Measurements from ENCODE around the gene CDKN2B.

Gene CDKN2B

DNA sequence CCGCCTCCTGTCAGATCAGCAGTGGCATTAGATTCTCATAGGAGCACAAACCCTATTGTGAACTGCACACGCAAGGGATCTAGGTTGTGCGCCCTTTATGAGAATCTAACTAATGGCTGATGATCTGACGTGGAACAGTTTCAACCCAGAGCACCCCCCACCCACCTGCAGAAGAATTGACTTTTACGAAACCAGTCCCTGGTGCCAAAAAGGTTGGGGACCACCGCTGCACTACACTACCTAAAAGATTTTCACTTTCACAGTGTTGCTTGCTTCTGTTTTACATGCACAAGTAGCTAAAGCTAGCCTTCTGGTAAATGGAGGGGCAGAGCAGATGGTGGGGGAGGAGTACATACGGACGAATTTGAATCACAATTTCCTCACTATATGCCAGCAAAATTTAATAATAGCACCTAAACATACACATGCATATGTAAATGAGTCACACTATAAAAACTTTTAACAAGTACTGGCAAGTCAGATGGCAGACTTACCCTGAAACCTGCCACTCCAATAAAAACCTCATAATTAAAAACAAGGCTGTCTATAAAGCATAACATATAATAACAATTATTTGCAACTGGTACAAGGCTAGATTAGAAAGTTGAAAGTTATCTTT lies 24.0 kb upstream of the CDKN2B start:
- DNase-seq (ENCODE audit: low spot score) = no peak

DNA sequence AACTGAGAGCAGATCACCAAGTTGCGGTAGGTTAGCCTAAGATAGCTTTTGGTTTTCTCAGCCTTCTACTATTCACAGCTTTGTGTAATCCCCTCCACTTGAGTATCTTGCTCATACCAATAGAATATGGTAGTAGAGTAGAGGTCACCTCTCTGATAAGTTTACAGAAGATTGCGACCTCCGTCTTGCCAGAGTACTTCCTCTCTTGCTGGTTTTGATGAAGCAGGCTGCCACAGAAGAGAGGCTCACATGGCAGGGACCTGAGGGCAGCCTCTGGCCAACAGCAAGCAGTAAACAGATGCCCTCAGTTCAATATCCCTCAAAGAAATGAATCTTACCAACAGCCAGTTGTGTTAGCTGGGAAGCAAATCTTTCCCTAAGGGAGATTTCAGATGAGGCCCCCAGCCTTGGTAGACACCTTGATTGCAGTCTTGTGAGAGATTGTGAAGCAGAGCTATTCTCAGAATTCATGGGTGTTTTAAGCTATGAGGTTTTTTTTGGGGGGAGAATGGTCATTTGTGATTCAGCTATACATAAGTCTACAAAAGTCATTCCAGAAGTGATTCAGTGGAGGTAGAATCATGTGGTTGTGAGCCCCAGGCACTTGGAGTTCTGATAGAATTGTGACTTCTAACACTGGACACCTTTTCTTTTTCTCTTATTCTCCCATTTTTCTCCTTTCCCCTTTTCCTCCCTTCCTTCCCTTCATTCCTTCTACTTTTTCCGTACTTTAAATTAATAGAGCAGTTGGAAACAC lies 22.7 kb upstream of the CDKN2B start:
- DNase-seq (ENCODE audit: low spot score) = no peak

DNA sequence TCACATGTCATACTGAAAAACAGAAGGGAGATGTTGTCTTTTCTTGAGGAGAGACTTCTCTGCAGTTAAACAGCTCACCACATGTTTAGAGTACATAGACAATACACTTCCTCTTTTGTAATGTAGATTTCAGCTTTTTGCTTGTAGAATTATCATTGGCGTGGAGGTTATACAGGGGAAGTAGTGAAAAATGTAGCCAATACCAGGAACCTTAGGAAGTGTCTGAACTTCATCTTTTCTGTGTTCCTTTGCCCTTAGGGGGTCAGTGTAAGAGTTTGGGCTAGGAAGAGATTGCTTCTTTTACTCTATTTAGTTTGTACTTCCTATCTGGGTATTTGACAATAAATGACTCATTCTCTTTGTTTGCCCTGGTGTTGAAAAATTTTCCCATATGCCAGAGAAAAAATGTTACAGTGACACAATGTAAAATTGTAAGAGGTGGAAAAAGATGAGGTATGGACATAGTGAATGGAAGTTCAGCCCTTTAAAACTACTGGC lies 21.0 kb upstream of the CDKN2B start:
- DNase-seq (ENCODE audit: low spot score) = no peak

DNA sequence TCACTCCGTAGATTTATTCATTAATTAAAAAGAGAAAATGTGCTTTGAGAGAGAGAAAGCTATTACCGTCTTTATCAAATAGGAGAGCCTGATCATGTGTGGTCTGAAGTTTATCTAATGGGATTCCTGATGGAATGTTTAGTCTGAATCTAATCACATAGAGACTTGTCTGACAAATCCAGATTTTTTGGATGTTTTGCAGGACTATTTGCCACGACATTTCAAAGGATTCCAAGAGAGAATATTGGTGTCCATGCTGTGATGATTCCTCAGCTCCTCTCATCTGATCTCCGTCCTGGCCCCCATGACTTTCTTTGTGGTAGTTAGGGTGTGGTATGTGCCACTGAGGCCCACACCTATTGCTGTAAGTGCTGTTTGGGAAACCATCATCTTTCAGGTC lies 20.1 kb upstream of the CDKN2B start:
- DNase-seq (ENCODE audit: low spot score) = no peak

DNA sequence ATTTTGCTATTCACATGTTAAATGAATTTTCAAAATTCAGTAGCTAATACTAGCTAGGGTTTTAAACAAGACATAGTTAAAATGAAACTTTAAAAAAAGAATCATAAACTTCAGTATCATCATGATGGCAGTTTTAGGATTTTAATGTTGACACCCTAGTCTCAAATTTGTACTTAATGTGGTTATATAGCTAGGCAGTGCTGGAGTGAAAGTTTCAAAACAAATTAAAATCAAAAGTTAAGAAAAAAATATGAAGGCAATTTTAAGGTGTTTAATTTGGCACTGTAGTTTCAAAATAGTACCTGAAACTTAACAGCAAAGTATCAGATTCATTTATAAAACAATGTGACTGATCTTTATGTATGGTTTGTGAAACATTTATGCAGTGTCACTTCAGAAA lies 19.3 kb upstream of the CDKN2B start:
- DNase-seq (ENCODE audit: low spot score) = no peak

GRCh38 chr9:22026696-22027095 lies 17.6 kb upstream of the CDKN2B start:
- DNase-seq (ENCODE audit: low spot score) = no peak

- DNase-seq (ENCODE audit: low spot score) = no peak
Observed at GRCh38 chr9:22022396-22022795, 13.3 kb upstream of the CDKN2B start.

DNA sequence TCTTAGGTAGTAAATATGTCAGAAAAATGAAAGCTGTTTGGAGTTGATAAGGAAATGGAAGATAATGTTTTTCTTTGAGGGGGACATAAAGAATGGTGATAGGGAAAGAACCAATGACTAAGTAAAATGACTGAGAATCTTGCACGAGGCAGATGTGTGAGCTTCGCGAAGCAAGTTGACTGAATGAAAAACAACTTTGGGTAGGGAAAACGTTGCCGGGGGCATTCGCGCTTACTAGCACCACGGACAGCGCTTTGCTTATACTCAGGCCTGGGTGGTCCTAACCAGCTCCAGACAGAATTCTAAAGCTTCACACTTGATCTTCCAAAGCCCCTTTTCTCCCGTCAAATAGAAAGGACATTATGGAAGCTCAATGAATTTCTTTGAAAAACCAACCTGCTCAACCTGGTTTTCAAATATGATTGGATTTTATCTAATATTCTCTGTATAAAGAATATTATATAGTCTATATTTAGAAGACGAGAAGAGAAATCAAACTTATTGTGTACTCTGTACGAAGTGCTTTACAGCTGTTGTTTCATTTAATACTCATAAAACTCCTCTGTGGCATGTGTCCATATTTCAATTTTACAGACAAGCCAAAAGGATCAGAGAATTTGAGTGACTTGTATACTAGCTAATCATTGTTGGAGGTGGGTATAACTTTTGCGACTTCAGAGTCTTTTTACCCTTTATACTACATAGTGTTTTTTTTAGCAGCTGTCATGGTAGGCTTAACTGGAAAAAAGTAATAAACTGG lies 1.9 kb upstream of the CDKN2B start:
- DNase-seq (ENCODE audit: low spot score) = peak; percentile 76

DNA sequence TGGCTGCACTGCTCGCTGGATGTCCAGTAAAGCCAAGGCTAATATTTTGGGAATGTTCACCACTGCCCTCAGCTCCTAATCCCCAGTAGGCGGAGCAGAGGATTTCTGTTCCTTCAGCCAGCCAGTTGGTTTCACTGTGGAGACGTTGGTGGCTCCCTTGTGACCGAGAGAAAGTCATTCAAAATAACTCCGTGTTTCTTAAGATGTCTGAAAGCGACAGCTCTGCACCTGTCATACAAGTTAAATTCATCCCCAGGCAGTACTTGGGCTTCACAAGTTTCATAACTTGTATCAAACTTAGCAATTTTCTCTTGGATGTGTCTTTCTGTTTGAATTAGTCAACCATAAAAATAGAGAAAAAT lies 382 bp upstream of the CDKN2B start:
- DNase-seq (ENCODE audit: low spot score) = no peak

DNA sequence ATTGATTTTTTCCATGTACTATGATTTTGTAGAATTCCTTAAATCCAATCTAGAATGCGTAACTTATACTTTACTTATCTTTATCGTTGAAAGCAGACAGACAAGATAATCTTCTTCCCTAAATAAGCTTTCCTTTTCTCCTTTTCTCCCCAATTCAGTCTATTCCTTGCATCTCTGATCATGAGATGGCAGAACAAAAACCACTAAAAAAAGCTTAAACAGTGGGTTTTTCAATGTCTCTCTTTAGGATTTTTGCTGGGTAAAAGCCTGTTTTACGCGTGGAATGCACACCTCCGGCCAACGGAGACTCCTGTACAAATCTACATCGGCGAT lies 755 bp downstream of the CDKN2B start:
- DNase-seq (ENCODE audit: low spot score) = no peak

GRCh38 chr9:22005702-22006606 lies 3.2 kb downstream of the CDKN2B start:
- DNase-seq (ENCODE audit: low spot score) = no peak

DNA sequence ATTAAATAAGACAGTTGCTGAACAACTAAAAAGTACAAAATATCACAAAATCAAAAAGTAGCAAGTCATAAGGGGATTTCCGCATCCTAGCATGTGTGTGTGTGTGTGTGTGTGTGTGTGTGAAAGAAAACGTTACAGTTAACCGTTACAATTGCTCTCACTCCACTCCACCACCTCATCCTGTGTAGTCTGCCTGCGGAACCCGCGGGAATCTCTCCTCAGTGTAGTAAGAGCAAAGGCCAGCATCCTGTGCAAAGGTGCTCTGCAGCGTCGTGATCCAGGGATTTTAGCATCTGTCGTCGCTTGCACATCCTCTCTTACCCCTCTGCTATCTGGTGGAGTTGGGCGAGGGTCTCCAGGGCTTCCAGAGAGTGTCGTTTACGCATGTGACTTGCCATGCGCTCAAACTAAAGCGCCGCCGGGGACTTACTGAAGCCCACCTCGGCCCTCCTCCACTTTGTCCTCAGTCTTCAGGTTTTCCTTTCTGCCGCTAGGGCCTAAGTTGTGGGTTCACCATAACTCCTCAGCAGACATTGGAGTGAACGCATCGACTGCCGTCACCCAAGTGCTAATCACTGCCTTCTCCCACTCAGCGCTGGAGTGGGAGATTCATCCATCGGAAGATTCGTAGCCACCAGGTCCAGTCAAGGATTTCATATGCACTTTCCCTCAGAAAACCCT lies 3.9 kb downstream of the CDKN2B start:
- peak; percentile 64 for DNase-seq (ENCODE audit: low spot score)

DNA sequence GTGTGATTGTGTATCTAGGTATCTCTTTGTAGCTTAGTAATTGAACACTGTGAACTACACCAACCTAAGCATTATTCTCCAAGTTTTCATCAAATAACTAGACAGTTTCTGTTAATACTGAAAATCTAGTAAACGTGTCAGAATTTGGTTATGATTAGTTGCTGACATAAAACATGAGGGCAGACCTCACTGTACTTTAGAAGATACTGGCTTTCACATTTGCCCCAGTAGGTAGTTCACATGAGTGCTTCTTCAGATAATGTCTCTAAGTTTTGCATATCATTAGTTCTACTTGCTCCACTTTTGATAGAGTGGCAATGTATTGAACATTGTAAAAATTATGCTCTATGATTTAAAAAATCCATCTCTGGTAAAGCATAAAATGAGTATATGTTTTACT lies 7.1 kb downstream of the CDKN2B start:
- DNase-seq (ENCODE audit: low spot score) = no peak

- no peak for DNase-seq (ENCODE audit: low spot score)
Observed at GRCh38 chr9:21998026-21998425, 11.1 kb downstream of the CDKN2B start.

- no peak for DNase-seq (ENCODE audit: low spot score)
Observed at GRCh38 chr9:21997480-21997879, 11.6 kb downstream of the CDKN2B start.

DNA sequence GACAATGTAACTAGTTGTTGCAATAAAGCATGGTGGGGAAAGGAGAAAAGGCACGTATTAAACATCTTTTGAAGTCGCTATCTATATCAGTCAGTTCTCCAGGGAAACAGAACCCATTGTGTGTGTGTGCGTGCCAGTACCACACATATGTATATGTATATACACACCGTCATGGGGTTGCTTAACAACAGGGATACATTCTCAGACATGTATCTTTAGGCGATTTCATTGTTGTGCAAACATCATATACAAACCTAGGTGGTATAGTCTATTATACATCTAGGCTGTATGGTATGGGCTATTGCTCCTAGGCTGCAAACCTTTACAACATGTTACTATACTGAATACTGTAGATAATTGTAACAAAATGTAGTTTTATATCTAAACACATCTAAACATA lies 12.2 kb downstream of the CDKN2B start:
- DNase-seq (ENCODE audit: low spot score) = no peak

DNA sequence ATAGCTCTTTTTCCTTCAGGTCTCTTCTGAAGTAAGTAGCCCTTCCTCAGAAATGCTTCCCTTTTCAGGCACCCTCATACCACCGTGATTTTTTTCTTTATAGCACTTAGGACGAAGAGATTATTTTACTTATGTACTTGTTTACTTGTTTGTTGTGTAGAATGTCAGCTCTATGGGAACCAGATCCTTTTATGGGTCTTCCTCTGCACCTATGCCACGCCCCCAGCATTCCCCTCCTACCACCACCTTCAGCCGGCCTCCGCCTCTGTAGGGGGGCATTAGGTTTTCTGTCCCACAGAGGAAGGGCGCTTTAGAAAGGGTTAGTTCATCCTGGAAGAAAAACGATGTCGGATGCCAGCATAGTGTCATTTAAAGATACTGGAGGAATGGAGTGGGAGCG lies 12.7 kb downstream of the CDKN2B start:
- no peak for DNase-seq (ENCODE audit: low spot score)

DNA sequence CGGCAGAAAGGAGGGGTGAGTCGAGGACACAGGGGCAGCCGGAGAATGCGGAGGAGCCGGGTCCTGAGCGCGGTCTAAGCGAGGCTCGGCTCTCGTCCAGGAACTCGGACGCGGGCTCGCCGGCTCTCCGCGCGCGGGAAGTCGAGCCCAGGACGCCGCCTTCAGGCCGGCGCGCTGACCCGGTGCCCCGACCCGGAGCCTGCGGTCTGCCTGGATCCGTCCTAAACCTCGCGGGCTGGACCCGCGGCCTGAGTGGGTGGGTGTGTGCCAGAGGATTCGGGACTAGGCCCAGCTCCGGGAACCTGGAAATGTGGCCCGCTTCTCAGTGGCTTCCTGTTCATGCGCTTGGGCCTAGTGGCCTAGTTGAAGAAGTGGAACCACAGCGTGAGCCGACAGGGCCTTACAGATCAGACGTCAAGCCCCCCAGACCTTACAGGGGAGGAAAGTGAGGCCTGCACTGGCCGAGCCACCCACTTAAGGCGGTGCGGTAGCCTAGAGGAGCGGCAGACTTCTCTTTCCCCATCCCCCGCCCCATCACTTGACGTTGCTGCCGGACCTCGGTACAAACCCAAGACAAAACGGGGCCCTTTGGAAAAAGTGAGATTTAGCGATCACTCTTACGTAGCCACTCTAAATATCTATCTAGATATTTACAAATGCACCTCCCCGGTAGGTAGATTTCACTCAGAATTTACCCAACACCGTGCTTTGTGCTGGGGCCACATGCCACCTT lies 13.3 kb downstream of the CDKN2B start:
- peak; percentile 77 for DNase-seq (ENCODE audit: low spot score)

- peak; percentile 79 for DNase-seq (ENCODE audit: low spot score)
Observed at GRCh38 chr9:21995006-21995665, 14.0 kb downstream of the CDKN2B start.

- DNase-seq (ENCODE audit: low spot score) = peak; percentile 63
Observed at GRCh38 chr9:21994556-21995005, 14.5 kb downstream of the CDKN2B start, which contains the start of gene CDKN2B-AS1. Gene CDKN2B-AS1, plus strand, starts transcription at chr9:21994791.
